ENCODE data around the gene RBM25.

DNA sequence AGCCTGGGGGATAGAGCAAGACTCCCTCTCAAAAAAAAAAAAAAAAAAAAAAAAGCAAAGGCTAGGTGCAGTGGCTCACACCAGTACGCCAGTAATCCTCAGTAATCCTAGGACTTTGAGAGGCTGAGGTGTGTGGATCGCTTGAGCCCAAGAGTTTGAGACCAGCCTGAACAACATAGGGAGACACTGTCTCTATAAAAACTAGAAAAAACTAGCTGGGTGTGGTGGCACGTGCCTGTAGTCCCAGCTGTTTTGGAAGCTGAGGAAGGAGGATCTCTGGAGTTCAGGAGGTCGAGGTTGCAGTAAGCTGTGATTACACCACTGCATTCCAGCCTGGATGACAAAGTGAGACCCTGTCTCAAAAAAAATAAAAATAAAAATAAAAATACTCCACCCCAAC lies 8.9 kb upstream of the RBM25 start:
- TF ChIP-seq, protein P1, sequence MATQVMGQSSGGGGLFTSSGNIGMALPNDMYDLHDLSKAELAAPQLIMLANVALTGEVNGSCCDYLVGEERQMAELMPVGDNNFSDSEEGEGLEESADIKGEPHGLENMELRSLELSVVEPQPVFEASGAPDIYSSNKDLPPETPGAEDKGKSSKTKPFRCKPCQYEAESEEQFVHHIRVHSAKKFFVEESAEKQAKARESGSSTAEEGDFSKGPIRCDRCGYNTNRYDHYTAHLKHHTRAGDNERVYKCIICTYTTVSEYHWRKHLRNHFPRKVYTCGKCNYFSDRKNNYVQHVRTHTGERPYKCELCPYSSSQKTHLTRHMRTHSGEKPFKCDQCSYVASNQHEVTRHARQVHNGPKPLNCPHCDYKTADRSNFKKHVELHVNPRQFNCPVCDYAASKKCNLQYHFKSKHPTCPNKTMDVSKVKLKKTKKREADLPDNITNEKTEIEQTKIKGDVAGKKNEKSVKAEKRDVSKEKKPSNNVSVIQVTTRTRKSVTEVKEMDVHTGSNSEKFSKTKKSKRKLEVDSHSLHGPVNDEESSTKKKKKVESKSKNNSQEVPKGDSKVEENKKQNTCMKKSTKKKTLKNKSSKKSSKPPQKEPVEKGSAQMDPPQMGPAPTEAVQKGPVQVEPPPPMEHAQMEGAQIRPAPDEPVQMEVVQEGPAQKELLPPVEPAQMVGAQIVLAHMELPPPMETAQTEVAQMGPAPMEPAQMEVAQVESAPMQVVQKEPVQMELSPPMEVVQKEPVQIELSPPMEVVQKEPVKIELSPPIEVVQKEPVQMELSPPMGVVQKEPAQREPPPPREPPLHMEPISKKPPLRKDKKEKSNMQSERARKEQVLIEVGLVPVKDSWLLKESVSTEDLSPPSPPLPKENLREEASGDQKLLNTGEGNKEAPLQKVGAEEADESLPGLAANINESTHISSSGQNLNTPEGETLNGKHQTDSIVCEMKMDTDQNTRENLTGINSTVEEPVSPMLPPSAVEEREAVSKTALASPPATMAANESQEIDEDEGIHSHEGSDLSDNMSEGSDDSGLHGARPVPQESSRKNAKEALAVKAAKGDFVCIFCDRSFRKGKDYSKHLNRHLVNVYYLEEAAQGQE (IDR thresholded peaks at IDR 0.05; ENCODE audit: insufficient read depth in 1 of 2, low read depth in 2 of 2, low read length in 2 of 2) = no peak
- no peak for TF ChIP-seq SIN3A (IDR thresholded peaks at IDR 0.05; ENCODE audit: borderline replicate concordance, insufficient read depth, low read length)
- TF ChIP-seq TAF1 (IDR thresholded peaks at IDR 0.05; ENCODE audit: borderline replicate concordance, insufficient read depth, low read length) = no peak
- no peak for TF ChIP-seq POLR2AphosphoS5 (IDR thresholded peaks at IDR 0.05; ENCODE audit: low read depth, low read length)
